ENCODE measurements around the gene DGKE.

DNA sequence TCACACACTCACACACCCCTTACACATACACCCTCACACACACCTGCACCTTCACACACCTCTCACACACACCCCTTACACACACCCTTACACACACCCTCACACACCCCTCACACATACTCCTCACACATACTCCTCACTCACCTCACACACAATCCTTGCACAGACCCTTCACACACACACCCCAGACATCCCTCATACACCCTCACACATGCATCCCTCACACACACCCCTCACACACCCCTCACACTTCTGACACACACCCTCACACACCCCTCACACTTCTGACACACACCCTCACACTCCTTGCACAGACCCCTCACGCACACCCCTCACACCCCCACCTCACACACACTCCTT lies 24.2 kb upstream of the DGKE start:
- TF ChIP-seq, protein P1, sequence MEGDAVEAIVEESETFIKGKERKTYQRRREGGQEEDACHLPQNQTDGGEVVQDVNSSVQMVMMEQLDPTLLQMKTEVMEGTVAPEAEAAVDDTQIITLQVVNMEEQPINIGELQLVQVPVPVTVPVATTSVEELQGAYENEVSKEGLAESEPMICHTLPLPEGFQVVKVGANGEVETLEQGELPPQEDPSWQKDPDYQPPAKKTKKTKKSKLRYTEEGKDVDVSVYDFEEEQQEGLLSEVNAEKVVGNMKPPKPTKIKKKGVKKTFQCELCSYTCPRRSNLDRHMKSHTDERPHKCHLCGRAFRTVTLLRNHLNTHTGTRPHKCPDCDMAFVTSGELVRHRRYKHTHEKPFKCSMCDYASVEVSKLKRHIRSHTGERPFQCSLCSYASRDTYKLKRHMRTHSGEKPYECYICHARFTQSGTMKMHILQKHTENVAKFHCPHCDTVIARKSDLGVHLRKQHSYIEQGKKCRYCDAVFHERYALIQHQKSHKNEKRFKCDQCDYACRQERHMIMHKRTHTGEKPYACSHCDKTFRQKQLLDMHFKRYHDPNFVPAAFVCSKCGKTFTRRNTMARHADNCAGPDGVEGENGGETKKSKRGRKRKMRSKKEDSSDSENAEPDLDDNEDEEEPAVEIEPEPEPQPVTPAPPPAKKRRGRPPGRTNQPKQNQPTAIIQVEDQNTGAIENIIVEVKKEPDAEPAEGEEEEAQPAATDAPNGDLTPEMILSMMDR (IDR thresholded peaks at IDR 0.05), result no peak
- TF ChIP-seq POLR2A (IDR thresholded peaks at IDR 0.05) (no peak), EP300 (IDR thresholded peaks at IDR 0.05) (no peak), POLR2AphosphoS5 (IDR thresholded peaks at IDR 0.05) (no peak)
